A549 treated with RU486 at 1 μM for 4 hours (cell line): ENCODE measurements around the gene SOX10. TPM values are rescaled to one million over a fixed set of nuclear protein-coding genes. Genes with fewer than 3 reads are reported as not detected.

ENCODE experiments used
- total RNA-seq: library from RNA; stranded (reverse); fragments of 200-300 nt; extraction: Qiagen RNA extraction; gene quantifications from 5 replicates; pipeline ENCODE4 v1.2.3, GENCODE V29; 2022; ENCODE audit warnings: low read depth

Gene SOX10
- not detected in 5 replicates for total RNA-seq

DNA sequence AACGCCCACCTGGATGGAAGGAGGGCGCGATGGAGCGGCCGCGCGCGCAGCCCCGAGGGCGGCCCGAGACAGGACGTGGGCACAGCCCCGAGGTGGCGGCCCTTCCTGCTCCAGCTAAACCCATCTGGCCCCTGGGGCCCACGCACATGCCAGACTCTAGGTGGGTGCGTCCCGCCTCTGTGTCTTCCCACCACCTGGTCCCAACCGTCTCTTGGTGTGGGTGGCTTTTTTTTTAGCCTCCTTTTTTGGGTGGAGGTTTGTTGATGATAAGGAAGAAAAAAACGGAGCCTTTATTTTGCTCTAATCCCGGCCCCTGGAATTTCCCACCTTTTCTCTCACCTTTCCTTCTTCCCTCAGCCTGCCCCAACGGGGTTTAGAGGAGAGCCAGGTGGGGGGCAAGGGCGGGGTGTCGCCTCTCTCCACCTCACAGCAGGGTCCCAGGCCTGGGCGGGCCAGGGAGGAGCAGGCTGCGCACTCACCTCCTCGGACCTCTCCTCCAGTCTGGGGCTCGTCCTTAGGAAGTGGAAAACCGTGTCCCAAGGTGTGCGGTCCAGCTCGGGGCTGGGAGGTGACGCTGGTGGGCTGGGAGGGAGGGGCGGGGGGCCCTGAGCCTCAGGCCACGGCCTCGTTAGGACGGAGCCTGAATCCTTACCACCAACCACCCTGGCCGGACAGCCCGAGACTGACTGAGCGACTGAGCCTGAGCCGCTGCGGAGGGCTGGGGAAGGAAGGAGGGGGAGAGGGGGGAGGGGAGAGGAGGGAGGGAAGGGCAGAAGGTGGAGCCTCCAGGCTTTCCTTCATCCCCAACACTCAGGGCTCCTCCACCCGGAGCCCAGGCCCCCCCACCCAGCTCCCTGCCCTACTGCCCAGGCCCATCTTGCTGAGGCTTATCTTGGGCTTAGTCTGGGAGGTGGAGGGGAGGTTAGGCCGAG is at the start of gene SOX10:
SOX10 (minus strand) TSS at position 696 of the 932 bp plus-strand sequence. CDS start 771 bp downstream, outside the sequence.

GRCh38 chr22:37953437-37954179 is 30.7 kb downstream of the SOX10 start, which contains the start of the genes C22orf23 and POLR2F:
C22orf23 (minus strand) TSS chr22:37953601; CDS start chr22:37953149, 452 bp downstream.
POLR2F (plus strand) TSS chr22:37953699; CDS start chr22:37953788, 89 bp downstream.

Other genes with a start within 250 kb of the SOX10 start
- 2.4 to 3.8 TPM (median 2.7 TPM) in 5 replicates for gene GCAT, start 176.6 kb downstream of the SOX10 start, total RNA-seq
- gene GALR3, start 161.2 kb downstream of the SOX10 start, total RNA-seq = not detected in 5 replicates
- 17.0 to 25.5 TPM (median 24.0 TPM) in 5 replicates for gene ANKRD54, start 140.2 kb downstream of the SOX10 start, total RNA-seq
- gene EIF3L, start 135.1 kb downstream of the SOX10 start, total RNA-seq = 265 to 330 TPM (median 289 TPM) in 5 replicates
- 14.4 to 19.6 TPM (median 18.7 TPM) in 5 replicates for gene MICALL1, start 78.3 kb downstream of the SOX10 start, total RNA-seq
- 0.20 to 0.37 TPM (median 0.32 TPM) in 5 replicates for gene C22orf23, start 31.0 kb downstream of the SOX10 start, total RNA-seq
- gene POLR2F, start 30.9 kb downstream of the SOX10 start, total RNA-seq = 123 to 149 TPM (median 139 TPM) in 5 replicates
- 7.8 to 12.1 TPM (median 12.0 TPM) in 5 replicates for gene PICK1, start 72.8 kb upstream of the SOX10 start, total RNA-seq
- gene SLC16A8, start 99.6 kb upstream of the SOX10 start, total RNA-seq = not detected in 5 replicates
- 3.2 to 4.9 TPM (median 4.4 TPM) in 5 replicates for gene BAIAP2L2, start 126.1 kb upstream of the SOX10 start, total RNA-seq
- 2.4 to 3.7 TPM (median 2.8 TPM) in 5 replicates for gene PLA2G6, start 197.3 kb upstream of the SOX10 start, total RNA-seq
- 13.7 to 18.9 TPM (median 15.8 TPM) in 5 replicates for gene MAFF, start 217.4 kb upstream of the SOX10 start, total RNA-seq